MCF 10A (cell line): ENCODE results near the gene DNAH17. TPM values are rescaled to one million over a fixed set of nuclear protein-coding genes. Genes with fewer than 3 reads are reported as not detected.

ENCODE experiments used
- BruUV-seq: library from RNA; stranded (reverse); fragments of 400-500 nt; replicated peaks from 2 replicates; lab custom pipeline; 2021; lab: Mats Ljungman, UMichigan
- CTCF ChIA-PET: fragments of 300-600 bp; sonication (Branson Sonifier 250); formaldehyde crosslinking; extraction: SDS; loops from one replicate; lab custom pipeline; 2021; ENCODE audit warnings: antibody characterized with exemption, inconsistent platforms; lab: Yijun Ruan, JAX
- POLR2A ChIA-PET: fragments of 300-600, 350-650 bp; sonication (Branson Sonifier 250); formaldehyde crosslinking; extraction: SDS; loops from one replicate; lab custom pipeline; 2020; ENCODE audit warnings: antibody characterized with exemption, inconsistent platforms; lab: Yijun Ruan, JAX
- DNase-seq: peaks from one replicate; pipeline ENCODE4 v3.0.0-alpha.2; 2018; ENCODE audit not compliant: unreplicated experiment
- H3K27ac Mint-ChIP-seq: one replicate; pipeline ENCODE4 v1.8.0; 2022; ENCODE audit warnings: mild to moderate bottlenecking, low read depth, mixed read lengths; ENCODE audit not compliant: unreplicated experiment
- H3K27me3 Mint-ChIP-seq: one replicate; pipeline ENCODE4 v1.8.0; 2022; ENCODE audit warnings: mixed read lengths; ENCODE audit not compliant: insufficient read depth, unreplicated experiment
- H3K36me3 Mint-ChIP-seq: one replicate; pipeline ENCODE4 v1.8.0; 2022; ENCODE audit warnings: mild to moderate bottlenecking, moderate library complexity, mixed read lengths; ENCODE audit not compliant: insufficient read depth, unreplicated experiment
- H3K4me1 Mint-ChIP-seq: one replicate; pipeline ENCODE4 v1.8.0; 2022; ENCODE audit warnings: mixed read lengths; ENCODE audit not compliant: insufficient read depth, unreplicated experiment
- H3K4me3 Mint-ChIP-seq: one replicate; pipeline ENCODE4 v1.8.0; 2022; ENCODE audit warnings: mild to moderate bottlenecking, moderate library complexity, mixed read lengths; ENCODE audit not compliant: unreplicated experiment
- H3K9me3 Mint-ChIP-seq: one replicate; pipeline ENCODE4 v1.8.0; 2022; ENCODE audit warnings: mixed read lengths; ENCODE audit not compliant: unreplicated experiment
- intact Hi-C: fragments of 100-400 bp; cut with micrococcal nuclease; formaldehyde crosslinking; loops from 2 replicates; pipeline ENCODE4 v1.14.1; 2022
- total RNA-seq: library from RNA; stranded (reverse); gene quantifications from 2 replicates; pipeline ENCODE4 v1.2.3, GENCODE V29; 2022
- TF ChIP-seq, protein P1 (sequence below): fragments of 200-600 bp; IDR thresholded peaks from one replicate; pipeline ENCODE4 v1.8.0; 2022; ENCODE audit warnings: antibody characterized with exemption, mild to moderate bottlenecking; ENCODE audit not compliant: unreplicated experiment

The DNAH17 gene
- total RNA-seq, 1 experiment from 2014 or later = not detected

- no peaks in the 10 kb centered on the region for H3K9me3 Mint-ChIP-seq
- H3K4me3 Mint-ChIP-seq = no peak overlapping the region
- H3K27me3 Mint-ChIP-seq = no peaks in the 10 kb centered on the region
- H3K27ac Mint-ChIP-seq = no peak overlapping the region
- no peaks in the 10 kb centered on the region for H3K4me1 Mint-ChIP-seq
- TF ChIP-seq, protein P1, sequence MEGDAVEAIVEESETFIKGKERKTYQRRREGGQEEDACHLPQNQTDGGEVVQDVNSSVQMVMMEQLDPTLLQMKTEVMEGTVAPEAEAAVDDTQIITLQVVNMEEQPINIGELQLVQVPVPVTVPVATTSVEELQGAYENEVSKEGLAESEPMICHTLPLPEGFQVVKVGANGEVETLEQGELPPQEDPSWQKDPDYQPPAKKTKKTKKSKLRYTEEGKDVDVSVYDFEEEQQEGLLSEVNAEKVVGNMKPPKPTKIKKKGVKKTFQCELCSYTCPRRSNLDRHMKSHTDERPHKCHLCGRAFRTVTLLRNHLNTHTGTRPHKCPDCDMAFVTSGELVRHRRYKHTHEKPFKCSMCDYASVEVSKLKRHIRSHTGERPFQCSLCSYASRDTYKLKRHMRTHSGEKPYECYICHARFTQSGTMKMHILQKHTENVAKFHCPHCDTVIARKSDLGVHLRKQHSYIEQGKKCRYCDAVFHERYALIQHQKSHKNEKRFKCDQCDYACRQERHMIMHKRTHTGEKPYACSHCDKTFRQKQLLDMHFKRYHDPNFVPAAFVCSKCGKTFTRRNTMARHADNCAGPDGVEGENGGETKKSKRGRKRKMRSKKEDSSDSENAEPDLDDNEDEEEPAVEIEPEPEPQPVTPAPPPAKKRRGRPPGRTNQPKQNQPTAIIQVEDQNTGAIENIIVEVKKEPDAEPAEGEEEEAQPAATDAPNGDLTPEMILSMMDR = no peak
- H3K36me3 Mint-ChIP-seq = no peaks in the 10 kb centered on the region
- DNase-seq = no peak
- BruUV-seq = no TSS peak
- intact Hi-C loops = no loop called here
- ChIA-PET CTCF (interaction anchor here (0.7 kb wide), 1 partner anchor 455 kb away, joined by 3 read pairs; no protein-coding TSS in a partner anchor), POLR2A (interaction anchor here (0.8 kb wide), 1 partner anchor 36 kb away, joined by 3 read pairs; no protein-coding TSS in a partner anchor)
Observed at GRCh38 chr17:78459696-78460095, 117.5 kb downstream of the DNAH17 start.

DNA sequence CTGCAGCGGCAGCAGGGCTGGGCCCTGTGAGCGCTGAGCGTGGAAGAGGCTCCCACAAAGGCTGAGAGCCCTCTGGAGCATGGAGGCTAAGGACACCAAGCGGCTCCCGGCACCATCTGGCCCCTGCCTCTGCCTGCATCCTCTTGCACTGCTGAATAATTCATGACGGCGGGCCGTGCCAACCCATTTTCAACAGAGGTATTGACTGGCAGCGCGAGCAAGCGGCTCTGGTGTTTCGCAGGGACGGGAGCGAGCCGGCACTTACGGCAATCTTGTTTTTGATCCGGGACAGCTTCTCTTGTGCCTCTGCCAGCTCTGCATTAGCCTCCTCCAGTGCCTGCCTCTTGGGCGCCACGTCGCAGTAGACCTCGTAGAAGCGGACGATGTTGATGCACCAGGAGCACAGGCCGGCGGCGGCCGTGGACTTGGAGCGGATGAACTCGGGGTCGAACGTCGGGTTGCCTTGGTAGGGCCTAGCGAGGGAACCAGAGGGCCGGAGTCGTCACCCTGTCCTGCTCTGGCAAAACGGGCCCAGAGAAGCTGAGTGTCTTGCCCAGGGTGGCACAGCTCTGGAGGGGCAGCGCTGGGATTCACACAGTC lies 118.4 kb downstream of the DNAH17 start:
- BruUV-seq = no TSS peak
- H3K36me3 Mint-ChIP-seq = no peaks in the 10 kb centered on the region
- CTCF ChIA-PET = no interaction called here
- H3K27ac Mint-ChIP-seq = no peak overlapping the region
- no peaks in the 10 kb centered on the region for H3K27me3 Mint-ChIP-seq
- TF ChIP-seq, protein P1 = no peak
- H3K4me1 Mint-ChIP-seq = no peaks in the 10 kb centered on the region
- DNase-seq = no peak
- intact Hi-C loops = no loop called here
- no peaks in the 10 kb centered on the region for H3K9me3 Mint-ChIP-seq
- no peak overlapping the region for H3K4me3 Mint-ChIP-seq
- POLR2A ChIA-PET = no interaction called here

DNA sequence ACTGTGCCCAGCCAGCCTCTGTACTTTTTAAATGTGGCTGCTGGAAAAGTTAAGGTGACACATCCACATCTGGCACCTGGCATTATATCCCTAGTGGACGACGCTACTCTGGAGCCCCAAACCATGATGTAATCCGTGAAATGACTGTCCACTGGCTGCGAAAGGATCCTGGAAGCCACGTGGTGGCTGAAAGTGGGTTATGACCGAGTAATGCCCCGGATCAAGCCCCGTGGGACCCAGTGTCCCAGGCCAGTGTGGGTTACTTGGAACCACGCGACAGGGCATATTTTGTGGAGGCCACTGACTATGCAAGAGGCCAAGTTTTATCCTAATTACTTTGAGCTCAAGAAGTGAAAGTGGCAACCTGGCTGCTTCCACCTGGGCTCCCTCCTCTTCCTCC lies 119.1 kb downstream of the DNAH17 start:
- intact Hi-C loops = no loop called here
- no peaks in the 10 kb centered on the region for H3K36me3 Mint-ChIP-seq
- no peak overlapping the region for H3K27ac Mint-ChIP-seq
- TF ChIP-seq, protein P1 = no peak
- H3K4me3 Mint-ChIP-seq = no peak overlapping the region
- DNase-seq = no peak
- H3K4me1 Mint-ChIP-seq = no peaks in the 10 kb centered on the region
- CTCF ChIA-PET = no interaction called here
- no peaks in the 10 kb centered on the region for H3K27me3 Mint-ChIP-seq
- no peaks in the 10 kb centered on the region for H3K9me3 Mint-ChIP-seq
- BruUV-seq = no TSS peak
- POLR2A ChIA-PET = no interaction called here

DNA sequence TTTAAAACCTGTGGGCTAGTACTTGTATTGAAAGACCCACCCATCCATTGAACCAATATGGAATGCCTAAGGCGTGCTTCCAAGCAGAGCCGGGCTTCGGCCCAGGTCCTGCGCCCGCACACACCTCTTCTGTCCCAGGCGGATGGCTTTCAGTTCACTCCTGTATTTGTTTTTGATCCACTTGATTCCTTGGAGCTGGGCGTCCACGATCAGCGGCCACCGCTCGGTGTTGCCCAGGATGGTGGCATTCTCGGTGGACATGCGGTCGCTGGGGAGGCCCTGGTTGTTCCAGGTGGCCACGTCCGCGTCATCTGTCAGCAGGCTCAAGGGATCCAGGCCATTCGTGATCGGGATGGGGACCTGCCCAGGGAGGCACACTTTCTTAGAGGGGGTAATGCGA lies 122.8 kb downstream of the DNAH17 start:
- intact Hi-C loops = no loop called here
- H3K36me3 Mint-ChIP-seq = no peaks in the 10 kb centered on the region
- H3K27ac Mint-ChIP-seq = no peak overlapping the region
- H3K27me3 Mint-ChIP-seq = no peaks in the 10 kb centered on the region
- BruUV-seq = no TSS peak
- TF ChIP-seq, protein P1 = no peak
- ChIA-PET POLR2A (interaction anchor here (0.7 kb wide), 1 partner anchor 210 kb away, joined by 3 read pairs; no protein-coding TSS in a partner anchor), CTCF (interaction anchor here (0.6 kb wide), 1 partner anchor 1131 kb away, joined by 3 read pairs; no protein-coding TSS in a partner anchor)
- no peak for DNase-seq
- no peaks in the 10 kb centered on the region for H3K9me3 Mint-ChIP-seq
- no peak overlapping the region for H3K4me3 Mint-ChIP-seq
- no peaks in the 10 kb centered on the region for H3K4me1 Mint-ChIP-seq
